ENCODE results near the gene CLDN5.

GRCh38 chr22:19554834-19555404 lies 30.7 kb upstream of the CLDN5 start:
- TF ChIP-seq REST (IDR thresholded peaks at IDR 0.05; ENCODE audit: insufficient read depth in 1 of 2, low read depth in 2 of 2, low read length in 2 of 2), result no peak
- no peak for TF ChIP-seq POLR2AphosphoS5 (IDR thresholded peaks at IDR 0.05; ENCODE audit: low read depth, low read length)
- no peak for TF ChIP-seq SIN3A (IDR thresholded peaks at IDR 0.05; ENCODE audit: borderline replicate concordance, insufficient read depth, low read length)
